ENCODE measurements around the gene NRG3. TPM values are rescaled to one million over a fixed set of nuclear protein-coding genes. Genes with fewer than 3 reads are reported as not detected.

Gene NRG3
- total RNA-seq, 2 experiments from 2014 or later, result not detected

DNA sequence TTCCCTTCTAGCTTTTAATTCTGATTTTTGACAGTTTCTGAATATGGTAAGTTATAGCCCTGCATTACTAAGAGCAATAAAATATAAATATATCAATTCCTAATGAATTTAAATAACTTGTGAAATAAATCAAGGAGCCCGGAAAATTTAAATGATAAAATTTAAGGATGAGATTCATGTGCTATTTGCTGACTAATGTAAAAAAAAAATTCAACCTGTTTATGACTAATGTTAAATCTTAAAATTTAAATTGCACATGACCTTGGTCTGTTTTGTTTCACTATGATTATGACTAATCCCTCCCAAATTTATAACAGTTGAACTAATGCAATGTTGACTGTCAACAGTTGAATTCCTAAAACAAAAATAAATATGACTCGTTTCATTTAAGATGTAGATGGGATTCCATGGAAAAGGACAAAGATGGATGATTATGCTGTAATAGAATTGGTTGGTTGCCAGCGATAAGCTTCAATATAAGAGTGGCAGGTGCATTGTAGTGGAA, 419.9 kb downstream of the NRG3 start:
- no peak for DNase-seq
- Histone ChIP-seq H3K4me3 (ENCODE audit: low read length) (no peak overlapping the region), H3K27ac (ENCODE audit: low read depth in 1 of 2, low read length in 2 of 2) (no peak overlapping the region), H3K9me3 (ENCODE audit: control insufficient read depth in 1 of 2, insufficient read depth in 1 of 2, low read length in 2 of 2) (peaks cover 0 to 4% of the 10 kb centered on the region in 2 experiments), H3K4me1 (ENCODE audit: insufficient read depth, low read length) (no peaks in the 10 kb centered on the region), H3K36me3 (ENCODE audit: insufficient read depth, low read length) (no peaks in the 10 kb centered on the region), H3K27me3 (ENCODE audit: control insufficient read depth in 1 of 2, insufficient read depth in 2 of 2, low read length in 2 of 2) (no peaks in the 10 kb centered on the region)
- H3K36me3 Mint-ChIP-seq (ENCODE audit: low read depth), result no peaks in the 10 kb centered on the region
- H3K9me3 Mint-ChIP-seq, result peaks cover 9% of the 10 kb centered on the region
- no peak for ATAC-seq (ENCODE audit: poor library complexity)
- H3K27ac Mint-ChIP-seq, result no peak overlapping the region
- intact Hi-C loops (cut with DNase I, micrococcal nuclease), result no loop called here
- H3K4me1 Mint-ChIP-seq (ENCODE audit: low read depth), result no peaks in the 10 kb centered on the region
- no peaks in the 10 kb centered on the region for H3K27me3 Mint-ChIP-seq
- CTCF ChIA-PET, result no interaction called here
- POLR2A ChIA-PET, result no interaction called here
- no peak overlapping the region for H3K4me3 Mint-ChIP-seq
- TF ChIP-seq, protein P1, sequence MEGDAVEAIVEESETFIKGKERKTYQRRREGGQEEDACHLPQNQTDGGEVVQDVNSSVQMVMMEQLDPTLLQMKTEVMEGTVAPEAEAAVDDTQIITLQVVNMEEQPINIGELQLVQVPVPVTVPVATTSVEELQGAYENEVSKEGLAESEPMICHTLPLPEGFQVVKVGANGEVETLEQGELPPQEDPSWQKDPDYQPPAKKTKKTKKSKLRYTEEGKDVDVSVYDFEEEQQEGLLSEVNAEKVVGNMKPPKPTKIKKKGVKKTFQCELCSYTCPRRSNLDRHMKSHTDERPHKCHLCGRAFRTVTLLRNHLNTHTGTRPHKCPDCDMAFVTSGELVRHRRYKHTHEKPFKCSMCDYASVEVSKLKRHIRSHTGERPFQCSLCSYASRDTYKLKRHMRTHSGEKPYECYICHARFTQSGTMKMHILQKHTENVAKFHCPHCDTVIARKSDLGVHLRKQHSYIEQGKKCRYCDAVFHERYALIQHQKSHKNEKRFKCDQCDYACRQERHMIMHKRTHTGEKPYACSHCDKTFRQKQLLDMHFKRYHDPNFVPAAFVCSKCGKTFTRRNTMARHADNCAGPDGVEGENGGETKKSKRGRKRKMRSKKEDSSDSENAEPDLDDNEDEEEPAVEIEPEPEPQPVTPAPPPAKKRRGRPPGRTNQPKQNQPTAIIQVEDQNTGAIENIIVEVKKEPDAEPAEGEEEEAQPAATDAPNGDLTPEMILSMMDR (IDR thresholded peaks at IDR 0.05), result no peak

DNA sequence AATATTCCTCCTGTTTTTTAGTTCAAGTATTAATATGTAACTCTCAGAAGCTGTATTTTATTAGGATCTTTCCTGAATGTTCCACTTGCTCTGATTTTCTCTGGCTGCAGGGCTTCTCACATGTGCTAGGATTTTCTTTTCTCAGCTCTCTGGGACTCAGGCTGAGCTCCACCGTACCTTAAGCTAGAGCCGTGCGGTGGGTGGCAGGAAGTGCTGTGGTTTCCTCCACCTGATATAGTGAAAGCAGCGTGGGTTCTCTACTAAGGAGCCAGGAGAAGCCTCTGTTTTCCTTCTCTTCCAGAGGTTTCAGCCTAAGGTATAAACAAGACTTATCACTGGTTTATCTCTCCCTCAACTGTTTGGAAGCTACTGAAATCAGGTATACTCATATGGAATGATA, 433.6 kb downstream of the NRG3 start:
- Histone ChIP-seq H3K27ac (ENCODE audit: low read depth in 1 of 2, low read length in 2 of 2) (no peak overlapping the region), H3K36me3 (ENCODE audit: insufficient read depth, low read length) (no peaks in the 10 kb centered on the region), H3K9me3 (ENCODE audit: control insufficient read depth in 1 of 2, insufficient read depth in 1 of 2, low read length in 2 of 2) (peaks cover 0 to 5% of the 10 kb centered on the region in 2 experiments), H3K4me1 (ENCODE audit: insufficient read depth, low read length) (no peaks in the 10 kb centered on the region), H3K4me3 (ENCODE audit: low read length) (no peak overlapping the region), H3K27me3 (ENCODE audit: control insufficient read depth in 1 of 2, insufficient read depth in 2 of 2, low read length in 2 of 2) (no peaks in the 10 kb centered on the region)
- no peak overlapping the region for H3K4me3 Mint-ChIP-seq
- H3K4me1 Mint-ChIP-seq (ENCODE audit: low read depth), result no peaks in the 10 kb centered on the region
- no peak overlapping the region for H3K27ac Mint-ChIP-seq
- CTCF ChIA-PET, result no interaction called here
- H3K36me3 Mint-ChIP-seq (ENCODE audit: low read depth), result no peaks in the 10 kb centered on the region
- TF ChIP-seq, protein P1 (IDR thresholded peaks at IDR 0.05), result no peak
- peaks cover 4% of the 10 kb centered on the region for H3K9me3 Mint-ChIP-seq
- ATAC-seq (ENCODE audit: poor library complexity) (no peak), DNase-seq (no peak)
- POLR2A ChIA-PET, result no interaction called here
- no peaks in the 10 kb centered on the region for H3K27me3 Mint-ChIP-seq
- intact Hi-C loops (cut with DNase I, micrococcal nuclease), result no loop called here

DNA sequence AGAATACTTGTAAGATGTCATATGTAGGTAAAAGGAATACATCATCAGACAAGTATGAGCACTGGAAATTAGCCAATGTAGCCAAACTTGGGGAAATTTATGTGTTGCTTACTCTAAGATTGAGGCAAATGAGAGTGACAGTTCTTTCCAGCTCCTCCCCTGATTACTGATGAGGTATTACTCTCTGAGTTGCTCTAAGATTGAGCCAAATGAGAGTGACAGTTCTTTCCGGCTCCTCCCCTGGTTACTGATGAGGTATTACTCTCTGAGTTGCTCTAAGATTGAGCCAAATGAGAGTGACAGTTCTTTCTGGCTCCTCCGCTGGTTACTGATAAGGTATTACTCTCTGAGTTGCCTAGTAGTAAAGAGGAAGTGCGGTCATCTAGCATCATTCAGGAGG, 435.8 kb downstream of the NRG3 start:
- Mint-ChIP-seq H3K9me3 (peaks cover 7% of the 10 kb centered on the region), H3K4me3 (no peak overlapping the region), H3K27ac (no peak overlapping the region), H3K4me1 (ENCODE audit: low read depth) (no peaks in the 10 kb centered on the region), H3K36me3 (ENCODE audit: low read depth) (no peaks in the 10 kb centered on the region), H3K27me3 (no peaks in the 10 kb centered on the region)
- ATAC-seq (ENCODE audit: poor library complexity) (no peak), DNase-seq (no peak)
- CTCF ChIA-PET, result no interaction called here
- POLR2A ChIA-PET, result no interaction called here
- Histone ChIP-seq H3K27ac (ENCODE audit: low read depth in 1 of 2, low read length in 2 of 2) (no peak overlapping the region), H3K4me3 (ENCODE audit: low read length) (no peak overlapping the region), H3K4me1 (ENCODE audit: insufficient read depth, low read length) (no peaks in the 10 kb centered on the region), H3K9me3 (ENCODE audit: control insufficient read depth in 1 of 2, insufficient read depth in 1 of 2, low read length in 2 of 2) (peaks cover 0 to 13% of the 10 kb centered on the region in 2 experiments), H3K27me3 (ENCODE audit: control insufficient read depth in 1 of 2, insufficient read depth in 2 of 2, low read length in 2 of 2) (no peaks in the 10 kb centered on the region), H3K36me3 (ENCODE audit: insufficient read depth, low read length) (no peaks in the 10 kb centered on the region)
- TF ChIP-seq, protein P1 (IDR thresholded peaks at IDR 0.05), result no peak
- intact Hi-C loops (cut with DNase I, micrococcal nuclease), result no loop called here
